ENCODE data around the gene CACNA2D4.

Gene CACNA2D4

GRCh38 chr12:1768615-1769014, 149.8 kb downstream of the CACNA2D4 start:
- no peak for DNase-seq

- no peak for DNase-seq
Observed at GRCh38 chr12:1767407-1768090, 150.9 kb downstream of the CACNA2D4 start.

- no peak for DNase-seq
Observed at GRCh38 chr12:1766110-1766509, 152.3 kb downstream of the CACNA2D4 start.

- DNase-seq = no peak
Observed at GRCh38 chr12:1763153-1763552, 155.3 kb downstream of the CACNA2D4 start.

- no peak for DNase-seq
Observed at GRCh38 chr12:1761857-1762256, 156.6 kb downstream of the CACNA2D4 start.

- no peak for DNase-seq
Observed at GRCh38 chr12:1760566-1761382, 157.7 kb downstream of the CACNA2D4 start.

GRCh38 chr12:1758887-1759286, 159.6 kb downstream of the CACNA2D4 start:
- DNase-seq = peak; percentile 71

GRCh38 chr12:1758376-1758775, 160.1 kb downstream of the CACNA2D4 start:
- peak; percentile 54 for DNase-seq

GRCh38 chr12:1750300-1750699, 168.2 kb downstream of the CACNA2D4 start:
- DNase-seq = no peak

GRCh38 chr12:1749019-1749418, 169.4 kb downstream of the CACNA2D4 start:
- DNase-seq = no peak

- no peak for DNase-seq
Observed at GRCh38 chr12:1747609-1748008, 170.8 kb downstream of the CACNA2D4 start.

GRCh38 chr12:1744932-1745331, 173.5 kb downstream of the CACNA2D4 start:
- DNase-seq = no peak
